HG02870 (cell line): ENCODE data around the gene CCDC28B.

ENCODE experiments used
- ATAC-seq: cut with Tn5 transposase; IDR thresholded peaks from one replicate; pipeline ENCODE4 v1.9.1; 2021; ENCODE audit warnings: mild to moderate bottlenecking, moderate library complexity; ENCODE audit not compliant: unreplicated experiment

CCDC28B gene

GRCh38 chr1:32249831-32250525, 49.6 kb downstream of the CCDC28B start:
- peak; percentile 67 for ATAC-seq

- ATAC-seq: no peak
These were observed 50.7 kb downstream of the CCDC28B start, which contains the start of gene LCK for GRCh38 chr1:32250893-32251716. LCK (plus strand) TSS chr1:32251265; CDS start chr1:32274330, 23,065 bp downstream.
